GM18867 (cell line): ENCODE results near the gene CTXND1.
"Not testable (repeated sequence)": the region's sequence is repeated elsewhere in the genome, so short reads cannot be mapped to it uniquely, and the experiment has no call there.

ENCODE experiments used
- ATAC-seq: cut with Tn5 transposase; IDR thresholded peaks from one replicate; pipeline ENCODE4 v1.9.1; 2021; ENCODE audit warnings: mild to moderate bottlenecking, moderate library complexity; ENCODE audit not compliant: unreplicated experiment

The CTXND1 gene

GRCh38 chr15:80252121-80252518 lies at the start of gene CTXND1:
CTXND1 (minus strand) TSS chr15:80252213; CDS start chr15:80201949, 50,264 bp downstream.
- no peak for ATAC-seq

GRCh38 chr15:80301472-80301871 lies 49.5 kb upstream of the CTXND1 start:
- no peak for ATAC-seq

- ATAC-seq, result not testable (repeated sequence)
Measured at GRCh38 chr15:80295777-80296176, 43.8 kb upstream of the CTXND1 start.

GRCh38 chr15:80292079-80292478 lies 40.1 kb upstream of the CTXND1 start:
- no peak for ATAC-seq

- ATAC-seq, result not testable (repeated sequence)
Measured at GRCh38 chr15:80290891-80291290, 38.9 kb upstream of the CTXND1 start.

- no peak for ATAC-seq
Measured at GRCh38 chr15:80289528-80290495, 37.8 kb upstream of the CTXND1 start.

- no peak for ATAC-seq
Measured at GRCh38 chr15:80288131-80288530, 36.1 kb upstream of the CTXND1 start.

- ATAC-seq, result no peak
Measured at GRCh38 chr15:80286055-80286454, 34.0 kb upstream of the CTXND1 start.

GRCh38 chr15:80285379-80285778 lies 33.4 kb upstream of the CTXND1 start:
- ATAC-seq, result no peak

- ATAC-seq, result no peak
Measured at GRCh38 chr15:80283531-80283930, 31.5 kb upstream of the CTXND1 start.

- ATAC-seq, result no peak
Measured at GRCh38 chr15:80277147-80277546, 25.1 kb upstream of the CTXND1 start.

GRCh38 chr15:80275961-80276360 lies 23.9 kb upstream of the CTXND1 start:
- ATAC-seq, result no peak

GRCh38 chr15:80274996-80275395 lies 23.0 kb upstream of the CTXND1 start:
- no peak for ATAC-seq

- no peak for ATAC-seq
Measured at GRCh38 chr15:80274554-80274953, 22.5 kb upstream of the CTXND1 start.

- no peak for ATAC-seq
Measured at GRCh38 chr15:80272987-80273386, 21.0 kb upstream of the CTXND1 start.

GRCh38 chr15:80270472-80270871 lies 18.5 kb upstream of the CTXND1 start:
- ATAC-seq, result no peak

- ATAC-seq, result no peak
Measured at GRCh38 chr15:80268101-80268500, 16.1 kb upstream of the CTXND1 start.

- ATAC-seq, result no peak
Measured at GRCh38 chr15:80267658-80268057, 15.6 kb upstream of the CTXND1 start.

GRCh38 chr15:80266745-80267144 lies 14.7 kb upstream of the CTXND1 start:
- no peak for ATAC-seq

GRCh38 chr15:80266113-80266512 lies 14.1 kb upstream of the CTXND1 start:
- ATAC-seq, result no peak

- ATAC-seq, result no peak
Measured at GRCh38 chr15:80265021-80265420, 13.0 kb upstream of the CTXND1 start.

- ATAC-seq, result no peak
Measured at GRCh38 chr15:80264031-80264430, 12.0 kb upstream of the CTXND1 start.

- ATAC-seq, result no peak
Measured at GRCh38 chr15:80260551-80260950, 8.5 kb upstream of the CTXND1 start.
